Ovary (tissue), 3 donors: ENCODE results near the gene PRLH.

Experiments used
- POLR2A ChIP-seq: fragments of 450-650 bp; IDR thresholded peaks from one replicate; pipeline ENCODE4 v1.6.1; 2017; ENCODE audit warnings: antibody characterized with exemption, mild to moderate bottlenecking, moderate library complexity
- TF ChIP-seq, protein P1 (sequence below), 3 donors: fragments of 450-650 bp in 2 of 3; fragments of 200-600 bp in 1 of 3; IDR thresholded peaks; one replicate each; pipeline versions ENCODE4 v1.5.1 to v1.8.0; 2016 to 2022; ENCODE audit warnings: antibody characterized with exemption in 3 of 3, mild to moderate bottlenecking in 1 of 3
- donor health status: DM: no; HTN: no; CAD: no.

DNA sequence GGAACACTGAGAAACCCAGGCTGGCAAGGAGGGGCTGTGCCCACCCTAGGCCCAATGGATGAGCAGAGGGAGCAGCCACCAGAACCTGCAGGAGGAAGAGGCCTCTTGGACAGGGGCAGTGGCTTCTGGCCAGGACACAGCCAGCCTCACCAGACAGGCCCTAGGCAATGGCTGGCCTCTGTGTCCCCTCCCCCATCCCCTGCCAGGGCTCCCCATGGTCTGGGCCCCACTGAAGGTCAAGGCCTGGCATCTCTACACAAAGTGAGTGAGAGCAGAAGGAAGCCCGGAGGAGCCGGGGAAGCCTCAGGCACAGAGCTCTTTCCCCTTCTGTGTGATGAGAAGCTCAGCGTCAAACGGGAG is 6.3 kb downstream of the PRLH start:
- TF ChIP-seq, protein P1, sequence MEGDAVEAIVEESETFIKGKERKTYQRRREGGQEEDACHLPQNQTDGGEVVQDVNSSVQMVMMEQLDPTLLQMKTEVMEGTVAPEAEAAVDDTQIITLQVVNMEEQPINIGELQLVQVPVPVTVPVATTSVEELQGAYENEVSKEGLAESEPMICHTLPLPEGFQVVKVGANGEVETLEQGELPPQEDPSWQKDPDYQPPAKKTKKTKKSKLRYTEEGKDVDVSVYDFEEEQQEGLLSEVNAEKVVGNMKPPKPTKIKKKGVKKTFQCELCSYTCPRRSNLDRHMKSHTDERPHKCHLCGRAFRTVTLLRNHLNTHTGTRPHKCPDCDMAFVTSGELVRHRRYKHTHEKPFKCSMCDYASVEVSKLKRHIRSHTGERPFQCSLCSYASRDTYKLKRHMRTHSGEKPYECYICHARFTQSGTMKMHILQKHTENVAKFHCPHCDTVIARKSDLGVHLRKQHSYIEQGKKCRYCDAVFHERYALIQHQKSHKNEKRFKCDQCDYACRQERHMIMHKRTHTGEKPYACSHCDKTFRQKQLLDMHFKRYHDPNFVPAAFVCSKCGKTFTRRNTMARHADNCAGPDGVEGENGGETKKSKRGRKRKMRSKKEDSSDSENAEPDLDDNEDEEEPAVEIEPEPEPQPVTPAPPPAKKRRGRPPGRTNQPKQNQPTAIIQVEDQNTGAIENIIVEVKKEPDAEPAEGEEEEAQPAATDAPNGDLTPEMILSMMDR (IDR thresholded peaks at IDR 0.05), result no peak
- TF ChIP-seq POLR2A, result no peak
